LNCaP clone FGC (cell line): ENCODE data around the gene RNF223.
A peak's percentile ranks its signal among the peaks of the same experiment; 100 is the strongest.

Experiments used
- DNase-seq: peaks from one replicate; pipeline ENCODE4 v3.0.0-alpha.2; 2011; ENCODE audit warnings: low read depth
- H3K4me3 ChIP-seq: 2 replicates; pipeline ENCODE4 v1.5.1; 2011; ENCODE audit warnings: mild to moderate bottlenecking, low read depth, low read length, control low read depth
- TF ChIP-seq, protein P1 (sequence below): IDR thresholded peaks from 2 replicates; pipeline ENCODE4 v1.5.1; 2012; ENCODE audit warnings: mild to moderate bottlenecking; ENCODE audit not compliant: control insufficient read depth, insufficient read depth; ENCODE audit errors: extremely low read depth

The RNF223 gene

DNA sequence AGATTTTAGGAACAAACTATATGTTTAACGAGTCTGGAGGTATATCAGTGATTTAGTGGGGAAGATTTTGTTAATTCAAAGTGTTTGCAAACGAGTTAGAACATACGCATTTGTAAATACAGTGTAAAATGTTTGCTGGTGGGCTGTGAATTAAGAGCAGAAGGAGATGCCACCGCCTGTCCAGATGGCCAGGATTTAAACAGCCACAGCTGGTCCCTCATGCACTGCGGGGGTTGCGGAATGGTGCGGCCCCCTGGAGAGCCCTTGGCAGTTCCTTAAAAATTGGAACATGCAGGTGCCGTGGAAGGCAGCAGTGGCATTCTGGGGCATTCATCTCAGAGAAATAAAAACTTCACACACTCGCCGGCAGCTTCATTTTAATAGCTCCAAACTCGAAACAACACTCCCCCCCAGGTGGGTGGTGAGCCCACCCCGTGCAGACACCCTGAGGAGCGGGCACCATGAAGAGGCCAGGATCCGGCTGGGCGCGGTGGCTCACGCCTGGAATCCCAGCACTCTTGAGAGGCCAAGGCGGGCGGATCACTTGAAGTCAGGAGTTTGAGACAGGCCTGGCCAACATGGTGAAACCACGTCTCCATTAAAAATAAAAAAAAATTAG, 45.3 kb upstream of the RNF223 start:
- H3K4me3 ChIP-seq: no peak overlapping the region
- no peak for DNase-seq
- TF ChIP-seq, protein P1, sequence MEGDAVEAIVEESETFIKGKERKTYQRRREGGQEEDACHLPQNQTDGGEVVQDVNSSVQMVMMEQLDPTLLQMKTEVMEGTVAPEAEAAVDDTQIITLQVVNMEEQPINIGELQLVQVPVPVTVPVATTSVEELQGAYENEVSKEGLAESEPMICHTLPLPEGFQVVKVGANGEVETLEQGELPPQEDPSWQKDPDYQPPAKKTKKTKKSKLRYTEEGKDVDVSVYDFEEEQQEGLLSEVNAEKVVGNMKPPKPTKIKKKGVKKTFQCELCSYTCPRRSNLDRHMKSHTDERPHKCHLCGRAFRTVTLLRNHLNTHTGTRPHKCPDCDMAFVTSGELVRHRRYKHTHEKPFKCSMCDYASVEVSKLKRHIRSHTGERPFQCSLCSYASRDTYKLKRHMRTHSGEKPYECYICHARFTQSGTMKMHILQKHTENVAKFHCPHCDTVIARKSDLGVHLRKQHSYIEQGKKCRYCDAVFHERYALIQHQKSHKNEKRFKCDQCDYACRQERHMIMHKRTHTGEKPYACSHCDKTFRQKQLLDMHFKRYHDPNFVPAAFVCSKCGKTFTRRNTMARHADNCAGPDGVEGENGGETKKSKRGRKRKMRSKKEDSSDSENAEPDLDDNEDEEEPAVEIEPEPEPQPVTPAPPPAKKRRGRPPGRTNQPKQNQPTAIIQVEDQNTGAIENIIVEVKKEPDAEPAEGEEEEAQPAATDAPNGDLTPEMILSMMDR: no peak

DNA sequence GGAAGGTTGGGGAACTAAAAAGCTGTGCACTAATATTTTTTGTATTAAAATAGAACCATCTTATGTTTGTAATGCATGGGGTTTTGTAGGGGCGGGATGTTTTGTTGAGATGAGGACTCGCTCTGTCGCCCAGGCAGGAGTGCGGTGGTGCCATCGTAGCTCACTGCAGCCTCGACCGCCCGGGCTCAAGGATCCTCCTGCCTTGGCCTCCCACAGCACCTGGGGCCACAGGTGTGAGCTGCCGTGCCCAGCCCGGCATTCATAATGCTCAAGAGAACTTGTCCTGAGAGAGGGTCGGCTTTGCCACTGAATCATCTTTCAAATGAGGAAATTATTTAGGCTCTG, 44.7 kb upstream of the RNF223 start:
- TF ChIP-seq, protein P1: no peak

DNA sequence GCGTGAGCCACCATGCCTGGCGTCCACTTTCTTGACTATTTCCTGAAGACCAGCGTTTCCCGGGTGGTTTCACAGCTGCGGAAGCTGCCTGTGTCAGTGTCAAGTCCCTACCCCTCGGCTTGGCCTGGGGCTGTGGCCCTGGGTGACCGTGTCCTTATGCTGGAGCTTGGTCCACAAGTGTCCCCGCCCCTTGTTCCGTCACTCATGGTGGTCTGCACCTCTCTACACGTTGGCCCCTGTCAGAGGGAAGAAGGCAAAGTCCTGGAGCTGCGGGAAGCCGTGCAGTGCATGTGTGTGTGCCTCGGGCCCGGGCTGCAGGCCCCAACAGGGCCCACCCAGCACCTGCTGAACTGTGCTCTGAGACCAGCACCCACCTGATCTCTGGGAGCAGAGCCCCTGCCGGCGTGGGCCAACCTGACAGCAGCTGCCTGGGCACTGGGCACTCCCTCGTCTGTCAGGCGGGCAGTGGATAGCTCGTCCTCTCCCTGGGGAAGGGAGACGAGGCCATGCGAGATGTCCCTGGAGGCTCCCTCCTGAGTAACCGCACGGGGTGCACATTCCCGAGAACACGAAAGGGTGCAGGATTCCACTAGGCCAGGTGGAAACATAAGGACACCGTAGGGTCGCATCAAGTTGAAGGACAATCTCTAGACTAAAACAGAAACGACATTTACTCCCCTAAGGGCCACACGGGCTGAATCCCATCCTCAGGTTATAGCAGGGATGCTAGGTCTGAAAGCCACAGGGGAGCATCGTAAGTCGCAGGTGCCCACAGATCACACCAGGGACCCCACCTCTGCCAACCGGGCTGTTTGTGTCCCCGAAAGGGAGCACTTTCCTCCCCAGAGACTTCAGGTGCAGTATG, 44.1 kb upstream of the RNF223 start:
- no peak for DNase-seq
- TF ChIP-seq, protein P1: no peak
- no peak overlapping the region for H3K4me3 ChIP-seq

More for the DNA sequence above, 44.7 kb upstream of the RNF223 start:
- H3K4me3 ChIP-seq: no peak overlapping the region
- DNase-seq: no peak

DNA sequence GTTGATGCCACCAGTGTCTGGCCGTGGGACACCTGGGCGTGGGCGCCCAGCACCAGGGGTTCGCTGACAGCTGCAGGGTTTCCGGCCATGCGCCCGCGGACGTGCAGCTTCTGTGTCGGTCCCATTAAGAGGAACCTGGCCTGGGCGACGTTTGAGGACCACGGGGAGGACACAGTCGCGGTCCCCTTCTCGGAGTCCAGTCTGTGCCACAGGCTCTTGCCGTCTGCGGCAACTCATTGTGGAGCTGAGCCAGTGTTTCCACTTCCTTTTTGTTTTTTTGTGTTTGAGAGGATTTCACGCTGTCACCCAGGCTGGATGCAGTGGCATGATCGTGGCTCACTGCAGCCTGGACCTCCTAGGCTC, 43.3 kb upstream of the RNF223 start:
- TF ChIP-seq, protein P1: no peak
- no peak overlapping the region for H3K4me3 ChIP-seq
- DNase-seq: no peak

DNA sequence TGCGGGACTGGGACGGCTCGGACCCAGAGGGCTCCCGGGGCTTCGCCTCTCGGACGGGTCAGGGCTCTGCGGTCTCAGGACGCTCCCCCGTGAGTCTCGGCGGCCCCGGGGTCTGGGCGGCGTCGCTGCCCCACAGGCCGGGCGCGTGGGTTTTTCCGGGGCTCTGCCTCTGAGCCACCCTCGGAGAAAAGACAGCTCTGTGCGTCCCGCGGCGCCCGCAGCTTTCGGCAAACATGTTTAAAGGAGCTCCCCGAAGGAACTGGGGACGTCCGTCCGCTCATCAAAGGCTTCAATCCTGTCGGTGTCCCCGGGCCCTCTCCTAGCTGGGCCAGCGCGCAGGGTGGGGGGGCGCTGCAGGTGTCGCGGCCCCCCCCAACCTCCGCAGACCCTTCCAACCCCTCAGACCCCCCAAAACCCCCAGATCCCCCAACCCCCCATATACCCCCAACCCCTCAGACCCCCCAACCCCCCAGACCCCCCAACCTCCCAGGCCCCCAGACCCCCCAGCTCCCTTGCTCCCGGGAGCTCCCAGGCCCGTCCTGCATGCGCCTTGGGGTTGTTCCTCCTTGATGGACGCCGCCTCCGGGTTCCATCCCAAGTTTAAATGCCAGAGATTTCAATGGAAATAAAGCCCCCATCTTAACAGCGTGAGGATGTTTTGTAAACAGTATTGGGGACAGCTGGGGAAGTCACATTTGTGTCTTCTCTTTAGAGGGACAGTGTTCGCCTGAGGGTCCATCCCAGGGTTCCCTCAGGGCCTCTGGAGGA, 42.8 kb upstream of the RNF223 start:
- H3K4me3 ChIP-seq: peak overlapping the region; percentile 71
- DNase-seq: no peak
- TF ChIP-seq, protein P1: no peak

DNA sequence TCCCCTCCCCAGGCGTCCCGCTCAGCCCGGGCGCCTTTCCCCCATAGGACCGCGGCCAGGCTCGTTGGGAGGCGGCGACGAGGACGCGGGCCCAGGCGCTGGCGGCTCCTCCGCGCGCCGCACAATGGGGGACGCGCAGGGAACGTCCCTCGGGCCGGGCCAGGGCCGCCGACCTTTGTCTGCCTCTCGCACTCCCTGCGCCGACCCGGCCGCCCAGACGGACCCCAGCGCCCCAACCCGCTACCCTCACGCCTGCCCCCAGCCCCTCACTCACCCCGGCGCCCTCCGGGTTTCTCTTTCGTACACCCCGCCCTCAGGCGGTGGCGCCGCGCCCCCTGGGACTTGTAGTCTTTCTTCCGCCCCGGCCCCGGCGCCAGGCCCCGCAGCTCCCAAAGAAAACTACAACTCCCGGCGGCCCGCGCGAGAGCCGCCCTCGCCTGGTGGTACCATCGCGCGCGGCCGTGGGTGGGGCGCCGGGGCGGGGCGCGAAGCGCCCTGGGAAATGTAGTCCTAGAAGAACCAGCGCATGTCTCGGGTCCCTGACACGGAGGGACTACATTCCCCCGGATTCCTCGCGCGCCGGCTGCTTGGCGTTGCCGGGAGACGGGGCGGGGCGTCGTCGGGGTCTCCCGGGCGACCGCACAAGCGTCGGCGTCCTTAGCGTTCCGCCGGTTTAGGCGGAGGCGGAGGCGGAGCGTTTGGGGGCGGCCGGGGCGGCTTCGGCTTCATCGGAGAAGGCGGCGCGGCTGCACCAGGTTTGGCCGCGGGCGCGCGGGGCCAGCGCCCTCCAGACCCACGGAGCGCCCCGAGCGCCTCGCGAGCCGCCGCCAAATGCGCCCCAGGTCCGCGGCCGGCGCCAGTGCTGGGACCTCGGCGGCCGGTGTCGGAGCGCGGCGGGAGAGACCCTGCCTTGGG, 41.9 kb upstream of the RNF223 start, which contains the start of gene C1orf159:
TSS of gene C1orf159 (minus strand) at position 304 of the 915 bp plus-strand sequence. CDS start 24,546 bp downstream, outside the sequence.
- DNase-seq: peak; percentile 92
- H3K4me3 ChIP-seq: peak within 1 kb of the TSS; percentile 71
- TF ChIP-seq, protein P1: no peak
